Nephron (organoid): ENCODE results near the gene ARHGAP26.

Experiments
- H3K27ac Mint-ChIP-seq, 3 experiments: 2 replicates each; pipeline ENCODE4 v1.8.0; 2020; ENCODE audit warnings: mixed read lengths in 3 of 3, mild to moderate bottlenecking in 2 of 3, moderate library complexity in 1 of 3
- H3K27me3 Mint-ChIP-seq: 2 replicates; pipeline ENCODE4 v1.8.0; 2021; ENCODE audit warnings: low read depth, mild to moderate bottlenecking, moderate library complexity, mixed read lengths
- H3K36me3 Mint-ChIP-seq: 2 replicates; pipeline ENCODE4 v1.8.0; 2020; ENCODE audit warnings: low read depth, mixed read lengths
- H3K4me1 Mint-ChIP-seq: 2 replicates; pipeline ENCODE4 v1.8.0; 2020; ENCODE audit warnings: mixed read lengths
- H3K4me3 Mint-ChIP-seq, 3 experiments: 2 replicates each; pipeline ENCODE4 v1.8.0; 2020; ENCODE audit warnings: mild to moderate bottlenecking in 3 of 3, mixed read lengths in 3 of 3, moderate library complexity in 2 of 3
- H3K9me3 Mint-ChIP-seq: 2 replicates; pipeline ENCODE4 v1.8.0; 2020; ENCODE audit warnings: mixed read lengths
- CTCF ChIP-seq, 3 experiments: fragments of 200-600 bp; sonication (generic); IDR thresholded peaks; one replicate each; pipeline ENCODE4 v1.5.0; 2021; ENCODE audit warnings: antibody characterized with exemption in 3 of 3; ENCODE audit not compliant: unreplicated experiment in 3 of 3

Gene ARHGAP26

GRCh38 chr5:143220748-143221251, 450.6 kb downstream of the ARHGAP26 start:
- H3K9me3 Mint-ChIP-seq: no peaks in the 10 kb centered on the region
- no peak for TF ChIP-seq CTCF (IDR thresholded peaks at IDR 0.05; ENCODE audit: unreplicated experiment in 3 of 3)
- no peaks in the 10 kb centered on the region for H3K27me3 Mint-ChIP-seq
- H3K36me3 Mint-ChIP-seq: no peaks in the 10 kb centered on the region
- no peak overlapping the region for H3K4me3 Mint-ChIP-seq
- H3K4me1 Mint-ChIP-seq: peaks cover 29% of the 10 kb centered on the region
- H3K27ac Mint-ChIP-seq: peak overlapping the region; percentile 57 to 70 (median 60)

GRCh38 chr5:143222287-143223231, 452.4 kb downstream of the ARHGAP26 start:
- no peak for TF ChIP-seq CTCF (IDR thresholded peaks at IDR 0.05; ENCODE audit: unreplicated experiment in 3 of 3)
- Mint-ChIP-seq H3K9me3 (no peaks in the 10 kb centered on the region), H3K27ac (peak overlapping the region; percentile 14 to 75 (median 18))

DNA sequence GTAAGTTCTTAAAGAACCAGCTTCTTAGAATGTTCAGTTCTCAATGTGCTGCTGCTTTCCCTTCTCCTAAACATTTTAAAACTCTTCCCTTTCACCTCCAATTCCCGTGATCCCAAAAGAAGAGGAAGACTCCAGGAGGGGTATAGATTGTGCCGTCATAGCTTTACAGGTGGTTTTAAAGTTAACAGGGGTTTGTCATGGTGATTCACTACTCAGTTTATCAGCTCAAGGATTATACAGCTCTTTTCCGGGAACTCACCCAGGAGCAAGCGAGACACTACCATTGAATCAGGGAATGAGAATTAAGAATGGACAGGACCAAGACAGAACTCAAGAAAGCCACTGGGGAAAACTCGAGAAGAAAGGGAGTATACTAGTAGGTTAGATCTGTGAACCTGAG, 454.5 kb downstream of the ARHGAP26 start:
- Mint-ChIP-seq H3K27ac (no peak overlapping the region), H3K9me3 (no peaks in the 10 kb centered on the region), H3K36me3 (no peaks in the 10 kb centered on the region), H3K4me3 (no peak overlapping the region), H3K4me1 (peaks cover 16% of the 10 kb centered on the region), H3K27me3 (peaks cover 3% of the 10 kb centered on the region)
- TF ChIP-seq CTCF (IDR thresholded peaks at IDR 0.05; ENCODE audit: unreplicated experiment in 3 of 3): no peak

More at GRCh38 chr5:143222287-143223231, 452.4 kb downstream of the ARHGAP26 start:
- no peak overlapping the region for H3K4me3 Mint-ChIP-seq
- peaks cover 3% of the 10 kb centered on the region for H3K27me3 Mint-ChIP-seq
- H3K36me3 Mint-ChIP-seq: no peaks in the 10 kb centered on the region
- H3K4me1 Mint-ChIP-seq: peaks cover 23% of the 10 kb centered on the region

GRCh38 chr5:143225511-143225910, 455.3 kb downstream of the ARHGAP26 start:
- H3K36me3 Mint-ChIP-seq: no peaks in the 10 kb centered on the region
- no peaks in the 10 kb centered on the region for H3K9me3 Mint-ChIP-seq
- H3K4me3 Mint-ChIP-seq: no peak overlapping the region
- no peak overlapping the region for H3K27ac Mint-ChIP-seq
- no peak for TF ChIP-seq CTCF (IDR thresholded peaks at IDR 0.05; ENCODE audit: unreplicated experiment in 3 of 3)
- peaks cover 3% of the 10 kb centered on the region for H3K27me3 Mint-ChIP-seq
- H3K4me1 Mint-ChIP-seq: peaks cover 23% of the 10 kb centered on the region

DNA sequence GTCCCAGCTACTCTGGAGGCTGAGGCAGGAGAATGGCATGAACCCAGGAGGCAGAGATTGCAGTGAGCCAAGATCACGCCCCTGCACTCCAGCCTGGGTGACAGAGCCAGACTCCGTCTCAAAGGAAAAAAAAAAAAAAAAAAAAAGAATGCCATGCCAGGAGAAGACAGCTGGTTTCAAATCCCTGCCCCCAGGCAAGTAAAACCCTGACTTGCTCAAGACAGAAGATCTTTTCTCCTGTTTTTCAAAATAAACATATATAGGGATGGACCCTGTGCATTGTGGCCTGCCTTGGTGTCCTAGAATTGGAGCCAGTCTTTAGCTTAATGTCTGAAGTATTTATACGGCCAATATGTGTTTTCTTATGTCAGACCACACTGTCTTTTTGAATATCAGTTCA, 456.2 kb downstream of the ARHGAP26 start:
- Mint-ChIP-seq H3K27ac (no peak overlapping the region), H3K4me3 (no peak overlapping the region), H3K36me3 (no peaks in the 10 kb centered on the region), H3K27me3 (peaks cover 3% of the 10 kb centered on the region), H3K9me3 (no peaks in the 10 kb centered on the region), H3K4me1 (peaks cover 19% of the 10 kb centered on the region)
- no peak for TF ChIP-seq CTCF (IDR thresholded peaks at IDR 0.05; ENCODE audit: unreplicated experiment in 3 of 3)
